Sigmoid colon (tissue), 4 donors: ENCODE data around the gene TMEM182.

Experiments
- CTCF ChIP-seq, 4 experiments: fragments of 450-650 bp in 3 of 4; fragments of 200-600 bp in 1 of 4; IDR thresholded peaks; one replicate each; pipeline ENCODE4 v1.5.1; 2016 to 2019; ENCODE audit warnings: antibody characterized with exemption in 4 of 4, mild to moderate bottlenecking in 3 of 4, moderate library complexity in 2 of 4
- EP300 ChIP-seq, 4 donors: sonication (generic); formaldehyde crosslinking; IDR thresholded peaks; one replicate each; pipeline ENCODE4 v1.6.1; 2017; ENCODE audit warnings: antibody characterized with exemption in 4 of 4
- POLR2A ChIP-seq, 2 donors: fragments of 450-650 bp; IDR thresholded peaks; one replicate each; pipeline ENCODE4 v1.6.1; 2016; ENCODE audit warnings: antibody characterized with exemption in 2 of 2, mild to moderate bottlenecking in 2 of 2, moderate library complexity in 2 of 2

- no peak for TF ChIP-seq EP300 (IDR thresholded peaks at IDR 0.05)
- TF ChIP-seq CTCF (IDR thresholded peaks at IDR 0.05) = no peak
- no peak for TF ChIP-seq POLR2A (IDR thresholded peaks at IDR 0.05)
Measured at GRCh38 chr2:102837626-102838198, 75.9 kb downstream of the TMEM182 start.
